ENCODE results near the gene KRT86. TPM values are rescaled to one million over a fixed set of nuclear protein-coding genes. Genes with fewer than 3 reads are reported as not detected.

KRT86 gene
- total and polyA plus RNA-seq, 10 donors: 0.08 to 0.26 (median 0.13) TPM; not detected in 6

DNA sequence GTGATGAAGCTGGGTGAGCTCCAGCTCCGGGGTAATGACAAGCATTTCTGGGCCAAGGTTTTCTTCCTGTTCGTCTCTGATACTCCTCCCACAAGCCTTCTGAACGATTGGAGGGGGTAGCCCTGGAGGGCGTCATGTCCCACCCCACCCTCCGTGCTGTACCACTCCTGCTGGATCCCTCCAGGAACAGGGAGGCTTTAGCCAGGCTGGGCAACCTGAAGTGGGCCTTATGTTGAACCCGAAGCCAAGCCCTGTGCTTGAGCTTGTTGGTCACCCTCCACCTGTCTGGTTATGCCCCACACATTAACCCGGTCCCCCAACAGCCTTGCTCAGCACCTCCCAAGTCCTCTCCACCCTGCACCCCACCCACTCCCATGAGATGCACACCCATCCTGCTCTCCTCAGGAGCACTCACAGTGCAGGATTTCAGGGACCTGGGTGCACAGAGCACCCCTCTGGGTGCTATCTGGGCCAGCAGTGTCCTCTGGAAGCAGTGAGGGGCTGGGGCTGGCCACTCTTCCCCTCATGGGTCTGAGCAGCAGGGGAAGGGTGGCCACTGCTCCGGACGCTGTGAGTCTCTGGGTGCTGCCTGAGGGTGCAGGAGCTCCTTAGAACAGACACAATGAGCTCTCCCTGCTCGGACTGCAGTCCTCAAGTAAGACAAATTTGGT lies 53.5 kb downstream of the KRT86 start:
- Histone ChIP-seq H3K9me3 (no peaks in the 10 kb centered on the region), H3K4me3 (no peak overlapping the region), H3K27ac (no peak overlapping the region), H3K36me3 (no peaks in the 10 kb centered on the region), H3K4me1 (peaks cover 0 to 7% (median 0%) of the 10 kb centered on the region in 6 donors), H3K27me3 (replicated peaks in 1 of 7) (peaks cover 0 to 33% (median 0%) of the 10 kb centered on the region in 7 donors)
- 61 to 72% (median 64%) methylated on average over 10 of the region's 10 CpGs for WGBS, 5 donors
- TF ChIP-seq POLR2A (IDR thresholded peaks at IDR 0.05) (no peak), POLR2AphosphoS5 (IDR thresholded peaks at IDR 0.05) (no peak)
- TF ChIP-seq, protein P1, sequence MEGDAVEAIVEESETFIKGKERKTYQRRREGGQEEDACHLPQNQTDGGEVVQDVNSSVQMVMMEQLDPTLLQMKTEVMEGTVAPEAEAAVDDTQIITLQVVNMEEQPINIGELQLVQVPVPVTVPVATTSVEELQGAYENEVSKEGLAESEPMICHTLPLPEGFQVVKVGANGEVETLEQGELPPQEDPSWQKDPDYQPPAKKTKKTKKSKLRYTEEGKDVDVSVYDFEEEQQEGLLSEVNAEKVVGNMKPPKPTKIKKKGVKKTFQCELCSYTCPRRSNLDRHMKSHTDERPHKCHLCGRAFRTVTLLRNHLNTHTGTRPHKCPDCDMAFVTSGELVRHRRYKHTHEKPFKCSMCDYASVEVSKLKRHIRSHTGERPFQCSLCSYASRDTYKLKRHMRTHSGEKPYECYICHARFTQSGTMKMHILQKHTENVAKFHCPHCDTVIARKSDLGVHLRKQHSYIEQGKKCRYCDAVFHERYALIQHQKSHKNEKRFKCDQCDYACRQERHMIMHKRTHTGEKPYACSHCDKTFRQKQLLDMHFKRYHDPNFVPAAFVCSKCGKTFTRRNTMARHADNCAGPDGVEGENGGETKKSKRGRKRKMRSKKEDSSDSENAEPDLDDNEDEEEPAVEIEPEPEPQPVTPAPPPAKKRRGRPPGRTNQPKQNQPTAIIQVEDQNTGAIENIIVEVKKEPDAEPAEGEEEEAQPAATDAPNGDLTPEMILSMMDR (IDR thresholded peaks at IDR 0.05 in 8 of 11, conservative IDR thresholded peaks at IDR 0.05 in 3 of 11): peak in 3 of 11 experiments; percentile 10 to 26 (median 17)
- peak; percentile 68 for DNase-seq
- intact Hi-C loops (cut with DNase I; ENCODE audit: low total_unique reads): loop anchor here (2.0 kb wide), 1 partner anchor 171 kb away; no protein-coding TSS in a partner anchor

DNA sequence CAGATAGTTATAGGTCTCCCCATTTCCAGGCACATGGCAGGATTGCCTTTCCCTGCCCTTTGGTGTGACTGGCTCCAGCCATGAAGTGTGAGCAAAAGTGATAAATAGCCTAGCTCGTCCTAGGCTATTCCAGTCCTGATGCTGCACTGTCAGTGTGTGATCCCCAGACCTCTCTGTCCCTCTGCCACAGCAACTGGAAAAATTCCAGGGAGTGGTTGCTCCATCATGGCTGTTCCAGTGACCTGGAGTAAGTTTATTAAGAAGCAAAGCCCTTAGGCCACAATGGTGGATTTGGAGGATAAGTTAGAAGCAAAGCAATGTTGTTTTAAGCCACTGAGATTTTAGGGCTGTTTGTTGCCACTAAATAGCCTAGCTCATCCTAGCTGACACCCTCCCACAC lies 56.6 kb downstream of the KRT86 start:
- DNase-seq: no peak
- Histone ChIP-seq H3K4me1 (peaks cover 0 to 7% (median 0%) of the 10 kb centered on the region in 6 donors), H3K27ac (no peak overlapping the region), H3K36me3 (no peaks in the 10 kb centered on the region), H3K9me3 (peaks cover 0 to 5% (median 1%) of the 10 kb centered on the region in 8 donors), H3K27me3 (replicated peaks in 1 of 7) (peaks cover 0 to 31% (median 0%) of the 10 kb centered on the region in 7 donors), H3K4me3 (no peak overlapping the region)
- WGBS, 5 donors: 25 to 80% (median 65%) methylated on average over 1 of the region's 1 CpG
- TF ChIP-seq POLR2A (IDR thresholded peaks at IDR 0.05) (no peak), POLR2AphosphoS5 (IDR thresholded peaks at IDR 0.05) (no peak)
- TF ChIP-seq, protein P1 (IDR thresholded peaks at IDR 0.05 in 8 of 11, conservative IDR thresholded peaks at IDR 0.05 in 3 of 11): no peak
- intact Hi-C loops (cut with DNase I; ENCODE audit: low total_unique reads): no loop called here

DNA sequence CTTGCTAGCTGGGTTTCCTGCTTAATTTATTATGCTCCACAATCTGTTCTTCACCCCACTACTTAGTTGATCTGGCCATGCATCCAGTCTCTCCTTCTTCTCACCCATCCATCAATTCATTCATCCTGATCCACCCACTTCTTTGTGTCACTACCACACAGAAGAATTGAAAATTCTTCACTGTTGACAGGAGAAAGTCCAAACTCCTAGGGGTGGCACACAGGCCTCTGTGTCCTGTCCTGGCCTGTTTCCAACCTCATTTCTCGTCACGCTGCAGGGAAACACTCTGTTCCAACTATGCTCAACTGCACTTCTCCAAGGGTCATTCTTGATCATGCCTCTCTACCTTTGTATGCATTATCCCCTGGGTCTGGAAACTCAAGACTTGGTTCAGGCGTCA lies 57.4 kb downstream of the KRT86 start:
- Histone ChIP-seq H3K4me1 (peaks cover 0 to 7% (median 0%) of the 10 kb centered on the region in 6 donors), H3K27ac (no peak overlapping the region), H3K9me3 (peaks cover 0 to 13% (median 5%) of the 10 kb centered on the region in 8 donors), H3K36me3 (no peaks in the 10 kb centered on the region), H3K27me3 (replicated peaks in 1 of 7) (peaks cover 0 to 28% (median 0%) of the 10 kb centered on the region in 7 donors), H3K4me3 (no peak overlapping the region)
- TF ChIP-seq POLR2AphosphoS5 (IDR thresholded peaks at IDR 0.05): no peak
- TF ChIP-seq, protein P1 (IDR thresholded peaks at IDR 0.05 in 8 of 11, conservative IDR thresholded peaks at IDR 0.05 in 3 of 11): no peak
- TF ChIP-seq POLR2A (IDR thresholded peaks at IDR 0.05): no peak
- WGBS, 5 donors: 78 to 95% (median 84%) methylated on average over 3 of the region's 3 CpGs
- peak; percentile 5 for DNase-seq
- intact Hi-C loops (cut with DNase I; ENCODE audit: low total_unique reads): no loop called here

DNA sequence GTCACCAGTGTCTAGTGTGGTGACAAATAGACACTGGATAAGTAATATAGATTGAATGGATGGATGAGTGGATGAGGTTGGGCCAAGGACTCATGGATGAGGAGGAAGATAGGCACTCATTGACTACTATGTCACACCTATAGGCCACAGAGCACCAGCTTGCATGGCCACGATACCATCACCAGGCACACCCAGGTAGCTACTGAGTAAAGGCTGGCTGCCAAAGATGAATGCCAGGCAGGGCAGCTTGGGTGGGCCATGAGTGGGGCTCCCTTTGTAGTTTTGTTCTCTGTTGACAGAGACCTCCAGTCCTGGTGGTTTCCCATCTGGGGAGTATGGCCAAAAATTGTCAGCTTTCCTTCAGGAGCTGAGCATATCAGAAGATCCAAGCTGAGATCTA lies 57.9 kb downstream of the KRT86 start:
- H3K27me3 ChIP-seq (replicated peaks in 1 of 7): peaks cover 0 to 24% (median 0%) of the 10 kb centered on the region in 7 donors
- TF ChIP-seq POLR2AphosphoS5 (IDR thresholded peaks at IDR 0.05) (no peak), POLR2A (IDR thresholded peaks at IDR 0.05) (no peak)
- TF ChIP-seq, protein P1 (IDR thresholded peaks at IDR 0.05 in 8 of 11, conservative IDR thresholded peaks at IDR 0.05 in 3 of 11): no peak
- H3K4me1 ChIP-seq: peaks cover 0 to 5% (median 0%) of the 10 kb centered on the region in 6 donors
- WGBS, 5 donors: 89 to 100% (median 95%) methylated on average over 1 of the region's 1 CpG
- no peak overlapping the region for H3K4me3 ChIP-seq
- no peaks in the 10 kb centered on the region for H3K36me3 ChIP-seq
- peak; percentile 57 for DNase-seq
- peaks cover 0 to 18% (median 10%) of the 10 kb centered on the region in 8 donors for H3K9me3 ChIP-seq
- intact Hi-C loops (cut with DNase I; ENCODE audit: low total_unique reads): no loop called here
- H3K27ac ChIP-seq: no peak overlapping the region

Measured in spleen (tissue), 11 donors.